ENCODE measurements around the gene GIMAP8. TPM values are rescaled to one million over a fixed set of nuclear protein-coding genes. Genes with fewer than 3 reads are reported as not detected.

Gene GIMAP8
- total and polyA plus RNA-seq, 2 of the 8 experiments (the other 6 are each of a cell fraction or from before 2014, with no cell fraction given) = not detected

Other genes starting within 250 kb of the GIMAP8 start
- 0.73 and 1.0 TPM in 2 replicates for gene LRRC61, start 127.3 kb upstream of the GIMAP8 start, total RNA-seq (2021; fragmentation: NEBNext Ultra II Directional; extraction: Animal tissue kit (Norgen Biotek cat#: 25700))
- gene LRRC61, start 127.3 kb upstream of the GIMAP8 start, polyA plus RNA-seq (2011; rRNA removed) = 44.8 and 72.4 TPM in 2 replicates
- 0.84 TPM in 1 of 2 replicates, not detected in the other for gene ACTR3C, start 127.1 kb upstream of the GIMAP8 start, total RNA-seq (2021; fragmentation: NEBNext Ultra II Directional; extraction: Animal tissue kit (Norgen Biotek cat#: 25700))
- gene ACTR3C, start 127.1 kb upstream of the GIMAP8 start, polyA plus RNA-seq (2011; rRNA removed) = 0.78 and 1.5 TPM in 2 replicates
- gene RARRES2, start 109.0 kb upstream of the GIMAP8 start, total RNA-seq (2021; fragmentation: NEBNext Ultra II Directional; extraction: Animal tissue kit (Norgen Biotek cat#: 25700)) = 254 and 264 TPM in 2 replicates
- 441 and 483 TPM in 2 replicates for gene RARRES2, start 109.0 kb upstream of the GIMAP8 start, polyA plus RNA-seq (2011; rRNA removed)
- 125 and 130 TPM in 2 replicates for gene REPIN1, start 81.8 kb upstream of the GIMAP8 start, total RNA-seq (2021; fragmentation: NEBNext Ultra II Directional; extraction: Animal tissue kit (Norgen Biotek cat#: 25700))
- 98.6 and 147 TPM in 2 replicates for gene REPIN1, start 81.8 kb upstream of the GIMAP8 start, polyA plus RNA-seq (2011; rRNA removed)
- gene ZNF775, start 71.3 kb upstream of the GIMAP8 start, total RNA-seq (2021; fragmentation: NEBNext Ultra II Directional; extraction: Animal tissue kit (Norgen Biotek cat#: 25700)) = 21.5 and 24.9 TPM in 2 replicates
- gene ZNF775, start 71.3 kb upstream of the GIMAP8 start, polyA plus RNA-seq (2011; rRNA removed) = 13.6 and 22.5 TPM in 2 replicates
- gene GIMAP7, start 64.2 kb downstream of the GIMAP8 start, total RNA-seq (2021; fragmentation: NEBNext Ultra II Directional; extraction: Animal tissue kit (Norgen Biotek cat#: 25700)) = not detected in 2 replicates
- not detected in 2 replicates for gene GIMAP7, start 64.2 kb downstream of the GIMAP8 start, polyA plus RNA-seq (2011; rRNA removed)
- 0.22 TPM in 1 of 2 replicates, not detected in the other for gene GIMAP4, start 116.8 kb downstream of the GIMAP8 start, total RNA-seq (2021; fragmentation: NEBNext Ultra II Directional; extraction: Animal tissue kit (Norgen Biotek cat#: 25700))
- 0.20 TPM in 1 of 2 replicates, not detected in the other for gene GIMAP4, start 116.8 kb downstream of the GIMAP8 start, polyA plus RNA-seq (2011; rRNA removed)
- not detected in 2 replicates for gene GIMAP6, start 181.8 kb downstream of the GIMAP8 start, total RNA-seq (2021; fragmentation: NEBNext Ultra II Directional; extraction: Animal tissue kit (Norgen Biotek cat#: 25700))
- not detected in 2 replicates for gene GIMAP6, start 181.8 kb downstream of the GIMAP8 start, polyA plus RNA-seq (2011; rRNA removed)
- gene GIMAP2, start 235.1 kb downstream of the GIMAP8 start, total RNA-seq (2021; fragmentation: NEBNext Ultra II Directional; extraction: Animal tissue kit (Norgen Biotek cat#: 25700)) = not detected in 2 replicates
- gene GIMAP2, start 235.1 kb downstream of the GIMAP8 start, polyA plus RNA-seq (2011; rRNA removed) = not detected in 2 replicates

Measured in H1 (cell line).